Natural killer cell (primary cell): ENCODE measurements around the gene ZNF541. TPM values are rescaled to one million over a fixed set of nuclear protein-coding genes. Genes with fewer than 3 reads are reported as not detected.
"Not testable (repeated sequence)": the region's sequence is repeated elsewhere in the genome, so short reads cannot be mapped to it uniquely, and the experiment has no call there.

ENCODE experiments used
- ATAC-seq, 3 donors: fragments of 150-1000 bp in 2 of 3; fragments of 200-7000 bp in 1 of 3; cut with Tn5 transposase; 1 replicate in 1 of 3; 2 replicates in 2 of 3; pipeline ENCODE4 v1.10.0; 2021; ENCODE audit warnings: mild to moderate bottlenecking in 2 of 3, moderate library complexity in 2 of 3
- DNase-seq, 2 donors: peaks; one replicate each; pipeline versions ENCODE4 v3.0.0 to v3.0.0-alpha.2; 2013 to 2021; ENCODE audit warnings: mixed read lengths in 1 of 2
- H3K27ac ChIP-seq: one replicate; pipeline ENCODE4 v1.5.1; 2013; ENCODE audit warnings: mild to moderate bottlenecking, low read length
- H3K27me3 ChIP-seq: one replicate; pipeline ENCODE4 v1.6.1; 2013; ENCODE audit warnings: low read length; ENCODE audit not compliant: control insufficient read depth, insufficient read depth
- H3K36me3 ChIP-seq: one replicate; pipeline ENCODE4 v1.6.1; 2013; ENCODE audit warnings: low read length; ENCODE audit not compliant: control insufficient read depth, insufficient read depth
- H3K4me1 ChIP-seq: one replicate; pipeline ENCODE4 v1.6.1; 2013; ENCODE audit warnings: low read length; ENCODE audit not compliant: control insufficient read depth, insufficient read depth
- H3K4me3 ChIP-seq: one replicate; pipeline ENCODE4 v1.5.1; 2013; ENCODE audit warnings: low read length
- H3K9me3 ChIP-seq: one replicate; pipeline ENCODE4 v1.6.1; 2013; ENCODE audit warnings: low read length; ENCODE audit not compliant: control insufficient read depth, insufficient read depth
- H3K27ac Mint-ChIP-seq, 2 donors: one replicate each; pipeline ENCODE4 v1.8.0; 2022; ENCODE audit warnings: mild to moderate bottlenecking in 2 of 2, mixed read lengths in 2 of 2, moderate library complexity in 1 of 2
- H3K27me3 Mint-ChIP-seq, 2 donors: one replicate each; pipeline ENCODE4 v1.8.0; 2022; ENCODE audit warnings: low read depth in 2 of 2, mixed read lengths in 2 of 2
- H3K36me3 Mint-ChIP-seq: one replicate; pipeline ENCODE4 v1.8.0; 2022; ENCODE audit warnings: mixed read lengths
- H3K4me1 Mint-ChIP-seq, 2 donors: one replicate each; pipeline ENCODE4 v1.8.0; 2022; ENCODE audit warnings: mixed read lengths in 2 of 2
- H3K4me3 Mint-ChIP-seq: one replicate; pipeline ENCODE4 v1.8.0; 2022; ENCODE audit warnings: mild to moderate bottlenecking, moderate library complexity, mixed read lengths
- H3K9me3 Mint-ChIP-seq, 2 donors: one replicate each; pipeline ENCODE4 v1.8.0; 2022; ENCODE audit warnings: mixed read lengths in 2 of 2
- WGBS: methylation state at CpG from one replicate; pipeline ENCODE4 v1.1.7; 2013; ENCODE audit warnings: missing lambda C conversion rate; ENCODE audit not compliant: insufficient coverage; 5-methylcytosine and 5-hydroxymethylcytosine counted together
- intact Hi-C: fragments of 100-400 bp; cut with micrococcal nuclease; formaldehyde crosslinking; loops from one replicate; pipeline ENCODE4 v1.14.2; 2022
- total RNA-seq, 4 donors: library from RNA; stranded (reverse); fragments of 120-200 nt in 1 of 4; gene quantifications; one replicate each; pipeline versions ENCODE4 v1.2.3 to v1.2.4, GENCODE V29; 2013 to 2022
- TF ChIP-seq, protein P1 (sequence below): fragments of 200-600 bp; IDR thresholded peaks from one replicate; pipeline ENCODE4 v1.8.0; 2022; ENCODE audit warnings: antibody characterized with exemption

The ZNF541 gene
- total RNA-seq, 3 donors from 2014 or later (not counting 1 experiment from before 2014, with no cell fraction given) = 1.5 to 2.0 (median 1.5) TPM

DNA sequence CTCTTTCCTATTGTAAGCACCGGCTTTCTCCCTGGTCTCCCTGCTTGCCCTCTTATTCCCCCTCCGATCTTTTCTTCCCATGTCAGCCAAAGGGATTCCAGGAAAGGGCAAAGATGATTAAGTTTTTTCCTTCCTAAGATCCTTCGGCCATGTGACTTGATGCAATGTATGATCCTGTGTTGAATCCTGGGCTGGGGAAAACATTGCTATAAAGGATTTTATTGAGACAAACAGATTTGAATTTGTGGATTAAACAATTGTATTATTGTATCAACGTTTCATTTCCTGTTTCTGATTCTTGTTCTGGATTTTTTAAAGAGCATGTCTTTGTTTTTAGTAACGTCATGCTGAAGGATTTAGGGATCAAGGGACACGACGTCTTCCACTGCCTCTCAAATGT is 16.9 kb upstream of the ZNF541 start:
- intact Hi-C loops = no loop called here
- TF ChIP-seq, protein P1, sequence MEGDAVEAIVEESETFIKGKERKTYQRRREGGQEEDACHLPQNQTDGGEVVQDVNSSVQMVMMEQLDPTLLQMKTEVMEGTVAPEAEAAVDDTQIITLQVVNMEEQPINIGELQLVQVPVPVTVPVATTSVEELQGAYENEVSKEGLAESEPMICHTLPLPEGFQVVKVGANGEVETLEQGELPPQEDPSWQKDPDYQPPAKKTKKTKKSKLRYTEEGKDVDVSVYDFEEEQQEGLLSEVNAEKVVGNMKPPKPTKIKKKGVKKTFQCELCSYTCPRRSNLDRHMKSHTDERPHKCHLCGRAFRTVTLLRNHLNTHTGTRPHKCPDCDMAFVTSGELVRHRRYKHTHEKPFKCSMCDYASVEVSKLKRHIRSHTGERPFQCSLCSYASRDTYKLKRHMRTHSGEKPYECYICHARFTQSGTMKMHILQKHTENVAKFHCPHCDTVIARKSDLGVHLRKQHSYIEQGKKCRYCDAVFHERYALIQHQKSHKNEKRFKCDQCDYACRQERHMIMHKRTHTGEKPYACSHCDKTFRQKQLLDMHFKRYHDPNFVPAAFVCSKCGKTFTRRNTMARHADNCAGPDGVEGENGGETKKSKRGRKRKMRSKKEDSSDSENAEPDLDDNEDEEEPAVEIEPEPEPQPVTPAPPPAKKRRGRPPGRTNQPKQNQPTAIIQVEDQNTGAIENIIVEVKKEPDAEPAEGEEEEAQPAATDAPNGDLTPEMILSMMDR = no peak
- H3K9me3 Mint-ChIP-seq = no peaks in the 10 kb centered on the region
- H3K27ac Mint-ChIP-seq = no peak overlapping the region
- no peaks in the 10 kb centered on the region for H3K36me3 ChIP-seq
- H3K4me1 ChIP-seq = peaks cover 3% of the 10 kb centered on the region
- H3K27ac ChIP-seq = no peak overlapping the region
- ATAC-seq (no peak), DNase-seq (no peak)
- H3K27me3 ChIP-seq = peaks cover 3% of the 10 kb centered on the region
- H3K36me3 Mint-ChIP-seq = no peaks in the 10 kb centered on the region
- 73% methylated on average over 7 of the region's 7 CpGs for WGBS
- no peak overlapping the region for H3K4me3 Mint-ChIP-seq
- no peaks in the 10 kb centered on the region for H3K4me1 Mint-ChIP-seq
- peaks cover 0 to 8% of the 10 kb centered on the region in 2 donors for H3K27me3 Mint-ChIP-seq
- peaks cover 7% of the 10 kb centered on the region for H3K9me3 ChIP-seq
- no peak overlapping the region for H3K4me3 ChIP-seq

DNA sequence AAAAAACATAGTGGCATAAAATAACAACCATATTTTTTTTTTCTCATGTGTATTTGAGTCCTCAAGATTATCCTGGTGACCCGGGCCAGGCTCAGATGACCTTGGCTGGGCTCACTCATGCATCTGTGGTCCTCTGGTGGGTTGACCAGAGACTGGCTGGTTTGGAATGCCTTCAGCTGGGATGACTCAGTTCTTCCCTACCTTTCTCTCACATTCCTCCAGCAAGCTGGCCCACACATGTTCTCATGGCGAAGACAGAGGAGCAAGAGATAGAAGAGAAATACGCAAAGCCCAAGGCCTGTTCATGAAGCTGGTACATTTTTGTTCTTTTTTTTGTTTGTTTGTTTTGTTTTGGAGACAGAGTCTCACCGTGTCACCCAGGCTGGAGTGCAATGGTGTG is 14.3 kb upstream of the ZNF541 start:
- TF ChIP-seq, protein P1 = no peak
- H3K9me3 ChIP-seq = peaks cover 7% of the 10 kb centered on the region
- ATAC-seq (no peak), DNase-seq (no peak)
- Mint-ChIP-seq H3K4me3 (no peak overlapping the region), H3K9me3 (no peaks in the 10 kb centered on the region), H3K27me3 (peaks cover 6 to 14% of the 10 kb centered on the region in 2 donors), H3K4me1 (peaks cover 0 to 3% of the 10 kb centered on the region in 2 donors), H3K27ac (no peak overlapping the region), H3K36me3 (no peaks in the 10 kb centered on the region)
- no peak overlapping the region for H3K27ac ChIP-seq
- peaks cover 3% of the 10 kb centered on the region for H3K27me3 ChIP-seq
- no peaks in the 10 kb centered on the region for H3K4me1 ChIP-seq
- intact Hi-C loops = no loop called here
- 88% methylated on average over 4 of the region's 4 CpGs for WGBS
- no peaks in the 10 kb centered on the region for H3K36me3 ChIP-seq
- no peak overlapping the region for H3K4me3 ChIP-seq

DNA sequence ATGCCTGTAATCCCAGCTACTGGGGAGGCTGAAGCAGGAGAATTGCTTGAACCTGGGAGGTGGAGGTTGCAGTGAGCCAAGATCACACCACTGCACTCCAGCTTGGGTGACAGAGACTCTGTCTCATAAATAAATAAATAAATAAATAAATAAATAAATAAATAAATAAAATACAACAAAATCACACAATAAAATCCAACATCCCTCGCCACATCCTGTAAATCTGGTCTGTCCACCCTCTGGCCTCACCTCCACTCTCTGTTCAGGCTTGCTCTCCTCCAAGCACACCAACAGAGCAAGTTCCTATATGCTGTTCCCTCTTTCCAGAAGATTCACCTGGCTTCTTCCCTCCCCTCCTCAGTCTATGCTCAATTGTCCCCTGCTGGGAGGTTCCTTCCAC is 10.2 kb upstream of the ZNF541 start:
- WGBS = 88% methylated on average over 1 of the region's 1 CpG
- DNase-seq, H3K4me3 Mint-ChIP-seq, H3K9me3 ChIP-seq, H3K27ac ChIP-seq, H3K4me1 Mint-ChIP-seq, H3K36me3 Mint-ChIP-seq, H3K36me3 ChIP-seq, H3K4me1 ChIP-seq, ATAC-seq, H3K9me3 Mint-ChIP-seq, H3K4me3 ChIP-seq, H3K27ac Mint-ChIP-seq, H3K27me3 ChIP-seq, intact Hi-C loops: not testable (repeated sequence)
- peaks cover 6 to 19% of the 10 kb centered on the region in 2 donors for H3K27me3 Mint-ChIP-seq

DNA sequence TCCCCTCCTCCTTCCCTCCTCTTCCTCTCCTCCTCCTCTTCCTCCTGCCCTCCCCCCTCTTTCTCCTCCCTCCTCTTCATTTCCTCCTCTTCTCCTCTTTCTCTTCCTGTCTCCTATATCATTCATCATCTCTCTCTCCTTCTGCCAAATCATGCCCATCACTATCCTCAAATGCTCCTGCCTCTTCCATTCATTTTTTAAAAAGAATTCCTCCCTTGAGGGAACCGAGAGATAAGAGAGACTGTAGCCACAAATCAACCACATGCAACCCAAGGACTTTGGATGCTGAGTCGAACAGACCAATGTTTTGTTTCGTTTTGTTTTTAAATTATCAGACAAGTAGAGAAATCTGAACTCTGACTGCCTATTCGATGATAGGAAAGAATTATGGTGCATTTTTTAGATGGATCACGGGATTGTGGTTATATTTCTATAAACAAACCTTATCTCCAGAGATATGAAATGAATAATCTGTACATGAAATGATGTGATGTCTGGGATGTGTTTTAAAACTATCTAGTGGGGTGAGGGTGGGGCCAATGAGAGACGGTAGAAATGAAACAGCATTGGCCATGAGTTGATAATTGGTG is 9.5 kb upstream of the ZNF541 start:
- Mint-ChIP-seq H3K9me3 (no peaks in the 10 kb centered on the region), H3K4me1 (peaks cover 5 to 10% of the 10 kb centered on the region in 2 donors), H3K36me3 (no peaks in the 10 kb centered on the region), H3K27me3 (peaks cover 6 to 19% of the 10 kb centered on the region in 2 donors), H3K27ac (peak overlapping the region in 1 of 2 donors; percentile 4), H3K4me3 (no peak overlapping the region)
- Histone ChIP-seq H3K4me3 (no peak overlapping the region), H3K27ac (no peak overlapping the region), H3K36me3 (no peaks in the 10 kb centered on the region), H3K27me3 (peaks cover 3% of the 10 kb centered on the region), H3K9me3 (peaks cover 7% of the 10 kb centered on the region), H3K4me1 (peaks cover 14% of the 10 kb centered on the region)
- intact Hi-C loops = no loop called here
- TF ChIP-seq, protein P1 = no peak
- ATAC-seq = no peak
- WGBS = 42% methylated on average over 2 of the region's 6 CpGs
- DNase-seq = peak in 1 of 2 donors; percentile 32
